PFSK-1 (cell line): Measurements from ENCODE around the gene DNAH17.

ENCODE experiments used
- FOXP2 ChIP-seq: optimal IDR thresholded peaks from 2 replicates; pipeline ENCODE3; 2011; ENCODE audit warnings: borderline replicate concordance, control low read depth, inconsistent platforms; ENCODE audit not compliant: insufficient read depth; ENCODE audit errors: extremely low read length, extremely low read depth
- POLR2AphosphoS5 ChIP-seq: IDR thresholded peaks from 2 replicates; pipeline ENCODE4 v1.6.1; 2012; ENCODE audit warnings: low read depth, mild to moderate bottlenecking, control low read depth, low read length, moderate library complexity
- REST ChIP-seq, 2 experiments: IDR thresholded peaks; 2 replicates each; pipeline versions ENCODE4 v1.6.1 to v1.8.0; 2011 to 2012; ENCODE audit warnings: low read depth in 2 of 2, low read length in 2 of 2, control low read depth in 1 of 2, inconsistent platforms in 1 of 2, mild to moderate bottlenecking in 1 of 2, moderate library complexity in 1 of 2; ENCODE audit not compliant: insufficient read depth in 1 of 2
- SIN3A ChIP-seq: IDR thresholded peaks from 2 replicates; pipeline ENCODE4 v1.6.1; 2012; ENCODE audit warnings: mild to moderate bottlenecking, low read length, moderate library complexity, borderline replicate concordance; ENCODE audit not compliant: insufficient read depth
- TAF1 ChIP-seq: IDR thresholded peaks from 2 replicates; pipeline ENCODE4 v1.6.1; 2012; ENCODE audit warnings: low read length, control low read depth, borderline replicate concordance; ENCODE audit not compliant: insufficient read depth

The DNAH17 gene

GRCh38 chr17:78428025-78428575 lies 149.1 kb downstream of the DNAH17 start:
- no peak for TF ChIP-seq REST (IDR thresholded peaks at IDR 0.05; ENCODE audit: insufficient read depth in 1 of 2, low read depth in 2 of 2, low read length in 2 of 2)
- no peak for TF ChIP-seq POLR2AphosphoS5

- TF ChIP-seq TAF1 (no peak), FOXP2 (no peak), SIN3A (no peak), POLR2AphosphoS5 (no peak), REST (IDR thresholded peaks at IDR 0.05; ENCODE audit: insufficient read depth in 1 of 2, low read depth in 2 of 2, low read length in 2 of 2) (no peak)
Observed at GRCh38 chr17:78427140-78427539, 150.1 kb downstream of the DNAH17 start.

GRCh38 chr17:78426293-78426879 lies 150.8 kb downstream of the DNAH17 start:
- TF ChIP-seq REST (IDR thresholded peaks at IDR 0.05; ENCODE audit: insufficient read depth in 1 of 2, low read depth in 2 of 2, low read length in 2 of 2) (no peak), POLR2AphosphoS5 (no peak), TAF1 (no peak), FOXP2 (no peak)

- TF ChIP-seq FOXP2 (no peak), TAF1 (no peak), SIN3A (no peak), POLR2AphosphoS5 (no peak), REST (IDR thresholded peaks at IDR 0.05; ENCODE audit: insufficient read depth in 1 of 2, low read depth in 2 of 2, low read length in 2 of 2) (no peak)
Observed at GRCh38 chr17:78425429-78425828, 151.8 kb downstream of the DNAH17 start.
